Measurements from ENCODE around the gene C19orf81.

The C19orf81 gene

GRCh38 chr19:50607874-50608785 lies 41.1 kb upstream of the C19orf81 start (continued):
- TF ChIP-seq ZNF423 (tag by site-specific recombination; IDR thresholded peaks at IDR 0.05) (no peak), GFI1B (tag by site-specific recombination; IDR thresholded peaks at IDR 0.05) (no peak), ZNF26 (tag by site-specific recombination; IDR thresholded peaks at IDR 0.05) (no peak), KLF7 (tag by site-specific recombination; IDR thresholded peaks at IDR 0.05; ENCODE audit: borderline replicate concordance) (no peak), ZNF707 (tag by site-specific recombination; IDR thresholded peaks at IDR 0.05) (no peak), ZNF157 (tag by site-specific recombination; IDR thresholded peaks at IDR 0.05) (no peak), ZNF549 (tag by site-specific recombination; IDR thresholded peaks at IDR 0.05) (no peak), ZSCAN23 (tag by site-specific recombination; IDR thresholded peaks at IDR 0.05) (no peak), ZNF169 (tag by site-specific recombination; IDR thresholded peaks at IDR 0.05) (no peak), ZNF19 (tag by site-specific recombination; IDR thresholded peaks at IDR 0.05; ENCODE audit: low read depth) (no peak), ZNF488 (tag by site-specific recombination; IDR thresholded peaks at IDR 0.05) (no peak), ZNF544 (tag by site-specific recombination; IDR thresholded peaks at IDR 0.05) (no peak), FEZF1 (tag by site-specific recombination; IDR thresholded peaks at IDR 0.05) (no peak), ZNF677 (tag by site-specific recombination; IDR thresholded peaks at IDR 0.05) (no peak), ZNF449 (tag by site-specific recombination; IDR thresholded peaks at IDR 0.05) (no peak), ZNF629 (tag by site-specific recombination; IDR thresholded peaks at IDR 0.05) (peak; percentile 65), ZNF623 (tag by site-specific recombination; IDR thresholded peaks at IDR 0.05) (no peak), ZNF776 (tag by site-specific recombination; IDR thresholded peaks at IDR 0.05; ENCODE audit: borderline replicate concordance) (no peak), ZFP41 (tag by site-specific recombination; IDR thresholded peaks at IDR 0.05; ENCODE audit: borderline replicate concordance) (no peak), ZNF398 (tag by site-specific recombination; IDR thresholded peaks at IDR 0.05) (no peak), PRDM2 (tag by site-specific recombination; IDR thresholded peaks at IDR 0.05; ENCODE audit: borderline replicate concordance) (no peak), OSR2 (tag by site-specific recombination; IDR thresholded peaks at IDR 0.05) (no peak), ZNF639 (tag by site-specific recombination; IDR thresholded peaks at IDR 0.05) (no peak), ZBTB21 (tag by site-specific recombination; IDR thresholded peaks at IDR 0.05) (peak; percentile 63), RBAK (tag by site-specific recombination; IDR thresholded peaks at IDR 0.05) (no peak), SCRT1 (tag by site-specific recombination; IDR thresholded peaks at IDR 0.05; ENCODE audit: borderline replicate concordance) (peak; percentile 57; the same call in 1 of the 2 replicates), TRIM28 (IDR thresholded peaks at IDR 0.05; ENCODE audit: borderline replicate concordance, low read length) (no peak)
